Rectal smooth muscle tissue (tissue), 1 donor: ENCODE data around the gene RYR2.
"Not testable (repeated sequence)": the region's sequence is repeated elsewhere in the genome, so short reads cannot be mapped to it uniquely, and the experiment has no call there.

Source experiments
- H3K27ac ChIP-seq: one replicate; pipeline ENCODE4 v1.7.0; 2013; ENCODE audit warnings: low read depth, low read length, inconsistent platforms
- H3K27me3 ChIP-seq: one replicate; pipeline ENCODE4 v1.7.0; 2013; ENCODE audit warnings: low read length; ENCODE audit not compliant: control insufficient read depth, insufficient read depth
- H3K36me3 ChIP-seq: one replicate; pipeline ENCODE4 v1.7.0; 2013; ENCODE audit warnings: low read length; ENCODE audit not compliant: control insufficient read depth, insufficient read depth
- H3K4me1 ChIP-seq: one replicate; pipeline ENCODE4 v1.7.0; 2013; ENCODE audit warnings: low read length; ENCODE audit not compliant: control insufficient read depth, insufficient read depth
- H3K4me3 ChIP-seq: one replicate; pipeline ENCODE4 v1.7.0; 2013; ENCODE audit warnings: low read length
- H3K9ac ChIP-seq: one replicate; pipeline ENCODE4 v1.7.0; 2013; ENCODE audit warnings: low read length

Gene RYR2

GRCh38 chr1:237138551-237138950, 96.6 kb downstream of the RYR2 start:
- H3K36me3 ChIP-seq = no peaks in the 10 kb centered on the region
- no peak overlapping the region for H3K27ac ChIP-seq
- H3K4me3 ChIP-seq = no peak overlapping the region
- no peaks in the 10 kb centered on the region for H3K27me3 ChIP-seq
- peaks cover 9% of the 10 kb centered on the region for H3K4me1 ChIP-seq
- H3K9ac ChIP-seq = no peak overlapping the region

GRCh38 chr1:237139732-237140131, 97.7 kb downstream of the RYR2 start:
- Histone ChIP-seq H3K4me3 (no peak overlapping the region), H3K9ac (no peak overlapping the region), H3K27ac (no peak overlapping the region), H3K27me3 (no peaks in the 10 kb centered on the region), H3K4me1 (peaks cover 12% of the 10 kb centered on the region), H3K36me3 (no peaks in the 10 kb centered on the region)

- Histone ChIP-seq H3K27ac (peak overlapping the region; percentile 74), H3K9ac (no peak overlapping the region), H3K36me3 (no peaks in the 10 kb centered on the region), H3K4me1 (peaks cover 16% of the 10 kb centered on the region), H3K4me3 (no peak overlapping the region), H3K27me3 (no peaks in the 10 kb centered on the region)
Observed at GRCh38 chr1:237140986-237141385, 99.0 kb downstream of the RYR2 start.

- no peaks in the 10 kb centered on the region for H3K27me3 ChIP-seq
- no peak overlapping the region for H3K9ac ChIP-seq
- H3K36me3 ChIP-seq = no peaks in the 10 kb centered on the region
- H3K27ac ChIP-seq = peak overlapping the region; percentile 74
- H3K4me3 ChIP-seq = no peak overlapping the region
- peaks cover 21% of the 10 kb centered on the region for H3K4me1 ChIP-seq
Observed at GRCh38 chr1:237141502-237141901, 99.5 kb downstream of the RYR2 start.

GRCh38 chr1:237145379-237146135, 103.6 kb downstream of the RYR2 start:
- H3K9ac ChIP-seq = no peak overlapping the region
- H3K27me3 ChIP-seq = no peaks in the 10 kb centered on the region
- H3K4me1 ChIP-seq = peaks cover 30% of the 10 kb centered on the region
- H3K4me3 ChIP-seq = no peak overlapping the region
- H3K36me3 ChIP-seq = no peaks in the 10 kb centered on the region
- H3K27ac ChIP-seq = peak overlapping the region; percentile 54

- Histone ChIP-seq H3K9ac (no peak overlapping the region), H3K27ac (peak overlapping the region; percentile 54), H3K27me3 (no peaks in the 10 kb centered on the region), H3K4me3 (peak overlapping the region; percentile 21), H3K4me1 (peaks cover 28% of the 10 kb centered on the region), H3K36me3 (no peaks in the 10 kb centered on the region)
Observed at GRCh38 chr1:237146241-237146640, 104.3 kb downstream of the RYR2 start.

- Histone ChIP-seq H3K36me3 (no peaks in the 10 kb centered on the region), H3K27ac (no peak overlapping the region), H3K4me3 (no peak overlapping the region), H3K4me1 (peaks cover 18% of the 10 kb centered on the region), H3K27me3 (no peaks in the 10 kb centered on the region), H3K9ac (no peak overlapping the region)
Observed at GRCh38 chr1:237149857-237150256, 107.9 kb downstream of the RYR2 start.

GRCh38 chr1:237151979-237152378, 110.0 kb downstream of the RYR2 start:
- not testable (repeated sequence) for H3K9ac ChIP-seq, H3K36me3 ChIP-seq, H3K27ac ChIP-seq, H3K4me1 ChIP-seq, H3K4me3 ChIP-seq, H3K27me3 ChIP-seq

GRCh38 chr1:237152506-237153335, 110.7 kb downstream of the RYR2 start:
- no peak overlapping the region for H3K27ac ChIP-seq
- H3K4me1 ChIP-seq = peaks cover 2% of the 10 kb centered on the region
- no peak overlapping the region for H3K4me3 ChIP-seq
- H3K27me3 ChIP-seq = no peaks in the 10 kb centered on the region
- H3K36me3 ChIP-seq = no peaks in the 10 kb centered on the region
- H3K9ac ChIP-seq = no peak overlapping the region

- Histone ChIP-seq H3K4me1 (peaks cover 5% of the 10 kb centered on the region), H3K36me3 (no peaks in the 10 kb centered on the region), H3K27ac (no peak overlapping the region), H3K9ac (no peak overlapping the region), H3K4me3 (no peak overlapping the region), H3K27me3 (no peaks in the 10 kb centered on the region)
Observed at GRCh38 chr1:237154157-237154556, 112.2 kb downstream of the RYR2 start.

GRCh38 chr1:237164406-237165352, 122.7 kb downstream of the RYR2 start:
- H3K36me3 ChIP-seq = no peaks in the 10 kb centered on the region
- H3K27ac ChIP-seq = no peak overlapping the region
- no peaks in the 10 kb centered on the region for H3K4me1 ChIP-seq
- H3K4me3 ChIP-seq = no peak overlapping the region
- H3K9ac ChIP-seq = no peak overlapping the region
- H3K27me3 ChIP-seq = no peaks in the 10 kb centered on the region

- H3K4me3 ChIP-seq = no peak overlapping the region
- H3K36me3 ChIP-seq = no peaks in the 10 kb centered on the region
- no peak overlapping the region for H3K27ac ChIP-seq
- no peak overlapping the region for H3K9ac ChIP-seq
- no peaks in the 10 kb centered on the region for H3K4me1 ChIP-seq
- no peaks in the 10 kb centered on the region for H3K27me3 ChIP-seq
Observed at GRCh38 chr1:237166086-237166485, 124.1 kb downstream of the RYR2 start.
